ENCODE data around the gene SHANK1.
A peak's percentile ranks its signal among the peaks of the same experiment; 100 is the strongest.

Gene SHANK1

GRCh38 chr19:50659318-50660087 is 60.1 kb downstream of the SHANK1 start:
- no peak for TF ChIP-seq FOXM1 (IDR thresholded peaks at IDR 0.05; ENCODE audit: borderline replicate concordance, low read depth)
- no peak for TF ChIP-seq NFIC (IDR thresholded peaks at IDR 0.05)
- no peak for TF ChIP-seq YY1 (IDR thresholded peaks at IDR 0.05; ENCODE audit: low read depth)
- TF ChIP-seq EP300 (IDR thresholded peaks at IDR 0.05; ENCODE audit: borderline replicate concordance): no peak
- TF ChIP-seq RAD21 (IDR thresholded peaks at IDR 0.05; ENCODE audit: low read depth): no peak
- TF ChIP-seq CEBPB (IDR thresholded peaks at IDR 0.05): no peak
- TF ChIP-seq TAF1 (IDR thresholded peaks at IDR 0.05; ENCODE audit: low read depth): no peak

GRCh38 chr19:50658441-50659317 is 60.9 kb downstream of the SHANK1 start:
- TF ChIP-seq EP300 (IDR thresholded peaks at IDR 0.05; ENCODE audit: borderline replicate concordance): no peak
- TF ChIP-seq, protein P1, sequence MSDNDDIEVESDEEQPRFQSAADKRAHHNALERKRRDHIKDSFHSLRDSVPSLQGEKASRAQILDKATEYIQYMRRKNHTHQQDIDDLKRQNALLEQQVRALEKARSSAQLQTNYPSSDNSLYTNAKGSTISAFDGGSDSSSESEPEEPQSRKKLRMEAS (IDR thresholded peaks at IDR 0.05): peak; percentile 64; the same call in 1 of the 2 replicates

DNA sequence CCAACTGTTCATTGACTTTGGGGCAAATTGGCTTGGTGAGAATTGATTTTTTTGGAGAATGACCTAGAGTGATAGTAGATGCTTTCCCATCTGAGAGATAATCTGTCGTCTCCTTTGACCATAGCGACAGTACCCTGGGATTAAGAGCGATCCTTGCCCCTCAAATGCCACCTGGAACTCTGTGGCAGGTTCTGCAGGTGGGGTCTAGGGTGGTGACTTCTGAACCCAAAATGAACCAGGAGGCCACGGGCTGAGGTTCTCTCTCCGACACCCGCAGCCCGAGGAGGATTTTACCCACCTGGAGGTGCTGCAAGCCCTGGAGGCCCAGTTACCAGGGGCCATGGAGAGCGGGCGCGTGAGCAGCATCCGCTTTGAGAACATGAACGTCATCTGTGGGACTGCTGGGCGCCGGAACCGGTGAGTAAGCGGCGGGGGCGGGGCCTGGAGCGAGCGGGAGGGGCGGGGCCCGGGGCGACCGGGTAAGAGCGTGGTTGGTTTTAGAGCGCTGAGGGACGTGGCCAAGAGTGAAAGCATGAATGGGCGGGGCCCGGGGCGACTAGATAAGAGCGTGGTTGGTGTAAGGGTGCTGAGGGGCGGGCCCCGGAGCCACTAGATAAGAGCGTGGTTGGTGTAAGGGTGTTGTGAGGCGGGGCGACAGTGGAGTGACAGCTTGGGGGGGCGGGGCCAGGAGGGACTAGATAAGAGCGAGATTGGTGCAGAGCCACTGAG is 61.7 kb downstream of the SHANK1 start:
- TF ChIP-seq NFIC (IDR thresholded peaks at IDR 0.05) (no peak), USF1 (IDR thresholded peaks at IDR 0.05) (no peak), CEBPB (IDR thresholded peaks at IDR 0.05) (no peak), EGR1 (IDR thresholded peaks at IDR 0.05) (no peak), TCF12 (IDR thresholded peaks at IDR 0.05; ENCODE audit: low read depth) (no peak), REST (IDR thresholded peaks at IDR 0.05; ENCODE audit: low read depth) (no peak), FOXM1 (IDR thresholded peaks at IDR 0.05; ENCODE audit: borderline replicate concordance, low read depth) (no peak), EP300 (IDR thresholded peaks at IDR 0.05; ENCODE audit: borderline replicate concordance) (no peak), CREB1 (IDR thresholded peaks at IDR 0.05; ENCODE audit: low read depth) (no peak), TEAD4 (IDR thresholded peaks at IDR 0.05) (no peak), TAF1 (IDR thresholded peaks at IDR 0.05; ENCODE audit: low read depth) (no peak)

- TF ChIP-seq CEBPB (IDR thresholded peaks at IDR 0.05) (no peak), TCF12 (IDR thresholded peaks at IDR 0.05; ENCODE audit: low read depth) (no peak), NFIC (IDR thresholded peaks at IDR 0.05) (no peak), FOXM1 (IDR thresholded peaks at IDR 0.05; ENCODE audit: borderline replicate concordance, low read depth) (no peak), YY1 (IDR thresholded peaks at IDR 0.05; ENCODE audit: low read depth) (no peak), REST (IDR thresholded peaks at IDR 0.05; ENCODE audit: low read depth) (no peak), CREB1 (IDR thresholded peaks at IDR 0.05; ENCODE audit: low read depth) (no peak), RAD21 (IDR thresholded peaks at IDR 0.05; ENCODE audit: low read depth) (no peak)
Observed at GRCh38 chr19:50657222-50657669, 62.4 kb downstream of the SHANK1 start.

- TF ChIP-seq TAF1 (IDR thresholded peaks at IDR 0.05; ENCODE audit: low read depth) (no peak), NFIC (IDR thresholded peaks at IDR 0.05) (no peak), EGR1 (IDR thresholded peaks at IDR 0.05) (no peak), TEAD4 (IDR thresholded peaks at IDR 0.05) (no peak), RAD21 (IDR thresholded peaks at IDR 0.05; ENCODE audit: low read depth) (no peak), REST (IDR thresholded peaks at IDR 0.05; ENCODE audit: low read depth) (no peak), ZBTB7A (IDR thresholded peaks at IDR 0.05; ENCODE audit: low read depth) (no peak), FOXM1 (IDR thresholded peaks at IDR 0.05; ENCODE audit: borderline replicate concordance, low read depth) (no peak), YY1 (IDR thresholded peaks at IDR 0.05; ENCODE audit: low read depth) (no peak)
- TF ChIP-seq, protein P1 (IDR thresholded peaks at IDR 0.05): no peak
Observed at GRCh38 chr19:50654882-50655281, 64.7 kb downstream of the SHANK1 start.

Data from Ishikawa (cell line).